NT2/D1 (cell line): ENCODE results near the gene IGF1R.

ENCODE experiments used
- SUZ12 ChIP-seq: IDR thresholded peaks from 2 replicates; pipeline ENCODE4 v1.6.1; 2011; ENCODE audit not compliant: insufficient read length, insufficient read depth; ENCODE audit errors: extremely low read depth
- YY1 ChIP-seq: IDR thresholded peaks from 2 replicates; pipeline ENCODE4 v1.6.1; 2011; ENCODE audit not compliant: insufficient read length, insufficient read depth
- ZNF274 ChIP-seq: IDR thresholded peaks from 2 replicates; pipeline ENCODE4 v1.6.1; 2011; ENCODE audit warnings: mild to moderate bottlenecking, low read depth, low read length

DNA sequence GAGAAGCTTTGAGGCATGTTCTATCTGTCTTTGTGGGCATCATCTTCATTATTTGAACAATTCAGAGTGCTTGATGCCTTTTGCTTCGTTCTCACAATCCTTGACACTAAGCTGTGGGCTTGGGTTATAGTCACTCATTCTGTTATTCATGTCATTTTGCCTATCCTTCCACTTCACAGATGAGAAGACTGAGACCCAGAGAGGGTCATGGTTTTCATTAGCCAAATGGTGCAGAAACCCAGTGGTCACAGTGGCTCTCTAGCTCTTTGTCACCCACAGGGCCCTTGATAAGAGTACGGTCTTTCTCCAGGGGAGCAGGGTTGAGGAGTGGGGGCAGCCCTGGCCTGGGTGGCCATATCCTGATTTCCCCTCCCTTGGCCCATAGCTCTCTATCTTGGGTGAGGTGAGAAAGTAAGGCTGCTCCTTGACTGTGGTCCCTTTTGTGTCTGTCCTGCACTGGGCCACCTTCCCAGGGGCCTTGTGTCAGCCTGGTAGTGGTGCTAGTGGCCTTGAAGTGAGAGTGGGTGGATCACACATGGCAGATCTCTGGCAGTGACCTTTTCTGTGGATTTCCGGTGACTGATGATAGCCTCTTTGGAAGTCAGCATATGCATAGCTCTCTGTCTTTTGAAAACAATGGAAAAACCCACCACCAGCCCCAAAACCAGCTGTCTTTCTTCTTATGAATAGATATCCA, 130.1 kb downstream of the IGF1R start:
- TF ChIP-seq YY1 = no peak
- no peak for TF ChIP-seq SUZ12
- TF ChIP-seq ZNF274 = no peak
